BLaER1 treated with 17β-estradiol and CSF1 and Interleukin-3, amounts not matched to agents 10 nM and 100 nM (cell line): Measurements from ENCODE around the gene MTARC1.

Source experiments
- H3K27ac ChIP-seq, 11 experiments: shearing (Covaris generic); formaldehyde crosslinking; 2 replicates each; pipeline ENCODE4 v1.8.1; 2022
- H3K27me3 ChIP-seq, 11 experiments: shearing (Covaris generic); formaldehyde crosslinking; 2 replicates each; pipeline ENCODE4 v1.8.1; 2022
- H3K36me3 ChIP-seq, 11 experiments: shearing (Covaris generic); formaldehyde crosslinking; 2 replicates each; pipeline ENCODE4 v1.8.1; 2022
- H3K4me1 ChIP-seq, 10 experiments: shearing (Covaris generic); formaldehyde crosslinking; 2 replicates each; pipeline ENCODE4 v1.8.1; 2022
- H3K4me2 ChIP-seq, 11 experiments: shearing (Covaris generic); formaldehyde crosslinking; 2 replicates each; pipeline ENCODE4 v1.8.1; 2022
- H3K4me3 ChIP-seq, 10 experiments: shearing (Covaris generic); formaldehyde crosslinking; 2 replicates each; pipeline ENCODE4 v1.8.1; 2022
- H3K9ac ChIP-seq, 11 experiments: shearing (Covaris generic); formaldehyde crosslinking; 2 replicates each; pipeline ENCODE4 v1.8.1; 2022
- H3K9me3 ChIP-seq, 11 experiments: shearing (Covaris generic); formaldehyde crosslinking; replicated peaks in 1 of 11; 2 replicates each; pipeline ENCODE4 v1.8.1; 2022
- H4K20me1 ChIP-seq, 11 experiments: shearing (Covaris generic); formaldehyde crosslinking; 2 replicates each; pipeline ENCODE4 v1.8.1; 2022
- Cebpa-rat ChIP-seq, 11 experiments: shearing (Covaris generic); IDR thresholded peaks; 2 replicates each; pipeline ENCODE4 v1.8.1; 2022

MTARC1 gene

DNA sequence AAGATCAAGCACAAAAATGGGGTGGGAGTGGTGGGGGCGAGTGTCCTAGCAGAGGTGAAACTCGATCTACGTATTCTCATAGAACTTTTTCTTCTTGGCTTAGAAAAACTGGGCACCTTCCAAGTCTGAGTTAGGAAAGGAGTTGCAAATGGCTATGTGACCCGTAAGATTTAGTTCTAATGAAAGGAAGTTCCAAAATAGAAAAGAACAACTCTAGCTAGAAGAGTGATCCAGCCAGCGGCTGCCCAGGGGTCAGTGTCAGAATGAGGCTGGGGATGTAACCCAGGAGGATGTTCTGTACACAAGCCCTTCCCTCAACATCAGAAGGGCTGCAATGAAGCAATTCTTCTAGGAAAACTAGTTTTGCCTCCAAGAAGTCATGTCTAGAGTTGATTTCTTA is 5.2 kb downstream of the MTARC1 start:
- no peak for TF ChIP-seq Cebpa-rat (IDR thresholded peaks at IDR 0.05)
- Histone ChIP-seq H3K4me3 (no peak overlapping the region), H3K4me2 (no peak overlapping the region), H3K4me1 (peaks cover 0 to 15% (median 9%) of the 10 kb centered on the region in 10 experiments; a peak in 14 of 20 replicates), H3K9ac (no peak overlapping the region), H3K27ac (no peak overlapping the region), H3K27me3 (peaks cover 9 to 13% (median 12%) of the 10 kb centered on the region in 11 experiments), H3K9me3 (peaks cover 0 to 8% (median 3%) of the 10 kb centered on the region in 11 experiments; a peak in 6 of 22 replicates), H3K36me3 (no peaks in the 10 kb centered on the region), H4K20me1 (peaks cover 0 to 2% (median 0%) of the 10 kb centered on the region in 11 experiments; a peak in 1 of 22 replicates)

DNA sequence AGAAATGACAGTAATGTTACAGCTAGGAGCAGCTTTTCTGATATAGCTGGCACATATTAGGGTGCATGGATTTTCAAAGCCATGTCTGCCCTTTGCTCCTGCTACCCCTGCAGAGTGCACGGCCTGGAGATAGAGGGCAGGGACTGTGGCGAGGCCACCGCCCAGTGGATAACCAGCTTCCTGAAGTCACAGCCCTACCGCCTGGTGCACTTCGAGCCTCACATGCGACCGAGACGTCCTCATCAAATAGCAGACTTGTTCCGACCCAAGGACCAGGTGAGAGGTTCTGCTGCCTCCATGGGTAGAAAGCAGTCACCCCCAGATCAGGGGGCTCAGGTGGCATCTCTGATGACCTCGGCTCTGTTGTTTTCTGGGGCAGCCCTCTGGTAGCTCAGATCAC is 9.8 kb downstream of the MTARC1 start:
- Histone ChIP-seq H3K4me3 (no peak overlapping the region), H3K4me2 (no peak overlapping the region), H3K9ac (no peak overlapping the region), H4K20me1 (no peaks in the 10 kb centered on the region), H3K9me3 (no peaks in the 10 kb centered on the region), H3K27me3 (no peaks in the 10 kb centered on the region), H3K36me3 (no peaks in the 10 kb centered on the region), H3K27ac (no peak overlapping the region), H3K4me1 (peaks cover 0 to 2% (median under 1%) of the 10 kb centered on the region in 10 experiments; a peak in 8 of 20 replicates)
- TF ChIP-seq Cebpa-rat (IDR thresholded peaks at IDR 0.05), result no peak

DNA sequence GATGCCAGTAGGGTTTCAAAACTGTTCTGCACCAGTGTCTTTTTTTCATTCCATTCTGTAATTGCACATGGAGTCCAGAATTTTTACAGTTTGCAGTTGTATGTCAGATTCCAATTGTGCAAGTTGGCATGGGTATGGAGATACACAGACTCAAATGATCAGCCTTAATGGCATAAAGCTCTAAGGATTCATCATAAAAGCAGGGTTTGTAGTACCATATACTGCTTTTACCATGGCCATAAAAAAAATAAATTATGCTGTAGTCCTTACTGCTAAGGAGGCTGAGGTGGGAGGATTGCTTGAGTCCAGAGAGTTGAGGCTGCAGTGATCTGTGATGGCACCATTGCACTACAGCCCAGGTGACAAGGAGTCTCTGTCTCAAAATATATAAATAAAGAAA is 10.3 kb downstream of the MTARC1 start:
- Histone ChIP-seq H4K20me1 (no peaks in the 10 kb centered on the region), H3K27me3 (no peaks in the 10 kb centered on the region), H3K4me2 (no peak overlapping the region), H3K9ac (no peak overlapping the region), H3K4me1 (no peaks in the 10 kb centered on the region), H3K27ac (no peak overlapping the region), H3K36me3 (no peaks in the 10 kb centered on the region), H3K9me3 (no peaks in the 10 kb centered on the region), H3K4me3 (no peak overlapping the region)
- TF ChIP-seq Cebpa-rat (IDR thresholded peaks at IDR 0.05), result no peak

DNA sequence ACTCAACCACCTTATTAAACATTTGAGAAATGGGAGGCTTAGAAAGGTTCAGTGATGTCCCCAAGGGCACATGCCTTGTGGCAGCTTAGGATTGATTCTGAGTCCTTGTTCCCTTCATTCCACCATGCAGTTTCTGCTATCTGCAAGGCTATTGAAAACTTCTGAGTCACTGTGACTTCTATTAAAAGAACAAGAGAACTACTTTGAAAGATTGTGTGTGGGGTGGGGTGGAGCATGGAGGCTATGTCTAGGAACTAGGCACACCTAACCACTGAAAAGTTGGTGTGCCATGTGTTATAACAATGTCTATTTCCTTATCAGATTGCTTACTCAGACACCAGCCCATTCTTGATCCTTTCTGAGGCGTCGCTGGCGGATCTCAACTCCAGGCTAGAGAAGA is 10.8 kb downstream of the MTARC1 start:
- Histone ChIP-seq H4K20me1 (no peaks in the 10 kb centered on the region), H3K9me3 (peaks cover under 1 to 4% (median 3%) of the 10 kb centered on the region in 11 experiments; a peak in 16 of 22 replicates), H3K9ac (no peak overlapping the region), H3K4me1 (no peaks in the 10 kb centered on the region), H3K36me3 (no peaks in the 10 kb centered on the region), H3K4me3 (no peak overlapping the region), H3K4me2 (no peak overlapping the region), H3K27me3 (no peaks in the 10 kb centered on the region), H3K27ac (no peak overlapping the region)
- no peak for TF ChIP-seq Cebpa-rat (IDR thresholded peaks at IDR 0.05)

DNA sequence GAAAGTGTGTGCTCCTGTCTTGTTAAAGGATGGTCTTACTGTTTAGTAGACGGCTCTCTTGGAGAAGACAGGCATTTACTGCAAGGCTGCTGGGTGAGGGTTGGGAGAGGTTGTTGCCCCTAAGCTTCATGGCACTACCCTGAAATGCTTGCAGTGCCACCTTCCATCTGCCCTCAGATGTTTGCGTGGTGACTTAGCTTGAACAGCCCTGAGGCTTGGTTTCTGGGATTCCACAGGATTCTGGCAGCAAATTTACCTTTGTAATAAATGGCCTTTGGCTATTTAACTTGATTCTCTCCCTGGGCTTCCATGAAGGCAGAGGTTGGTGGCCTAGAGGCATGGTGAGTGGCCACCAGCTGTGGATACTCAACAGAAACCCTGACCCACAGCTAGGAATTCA is 11.6 kb downstream of the MTARC1 start:
- no peaks in the 10 kb centered on the region for H3K36me3 ChIP-seq
- H3K4me3 ChIP-seq, result no peak overlapping the region
- no peaks in the 10 kb centered on the region for H4K20me1 ChIP-seq
- H3K4me1 ChIP-seq, result no peaks in the 10 kb centered on the region
- no peaks in the 10 kb centered on the region for H3K27me3 ChIP-seq
- H3K27ac ChIP-seq, result no peak overlapping the region
- no peak overlapping the region for H3K4me2 ChIP-seq
- H3K9me3 ChIP-seq, result peaks cover 8 to 12% (median 11%) of the 10 kb centered on the region in 11 experiments; a peak in 21 of 22 replicates
- H3K9ac ChIP-seq, result no peak overlapping the region
- no peak for TF ChIP-seq Cebpa-rat (IDR thresholded peaks at IDR 0.05)

DNA sequence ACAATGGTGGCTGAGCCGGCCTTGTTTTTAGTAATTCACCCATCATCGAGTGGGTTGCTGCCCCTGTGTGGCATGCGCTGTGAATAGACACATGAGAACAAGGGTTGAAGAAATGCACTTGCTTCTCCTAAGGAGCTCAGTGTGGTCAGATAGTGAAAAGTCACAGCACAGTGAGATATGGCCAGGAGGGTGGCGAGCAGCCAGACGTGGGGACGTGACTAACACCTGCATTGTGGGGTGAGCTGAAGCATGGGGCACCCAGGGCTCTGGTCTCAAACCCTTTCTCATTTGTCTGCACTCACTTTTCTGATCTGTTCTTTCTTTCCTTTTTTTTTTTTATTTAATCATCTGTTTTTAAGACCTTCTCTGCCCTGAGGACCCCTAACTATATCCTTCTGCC is 13.5 kb downstream of the MTARC1 start:
- no peaks in the 10 kb centered on the region for H3K4me1 ChIP-seq
- no peaks in the 10 kb centered on the region for H3K36me3 ChIP-seq
- H3K27me3 ChIP-seq, result no peaks in the 10 kb centered on the region
- H3K4me3 ChIP-seq, result no peak overlapping the region
- peaks cover 10 to 17% (median 14%) of the 10 kb centered on the region in 11 experiments; a peak in 21 of 22 replicates for H3K9me3 ChIP-seq
- no peak overlapping the region for H3K27ac ChIP-seq
- H3K9ac ChIP-seq, result no peak overlapping the region
- TF ChIP-seq Cebpa-rat (IDR thresholded peaks at IDR 0.05), result no peak
- H4K20me1 ChIP-seq, result no peaks in the 10 kb centered on the region
- H3K4me2 ChIP-seq, result no peak overlapping the region

DNA sequence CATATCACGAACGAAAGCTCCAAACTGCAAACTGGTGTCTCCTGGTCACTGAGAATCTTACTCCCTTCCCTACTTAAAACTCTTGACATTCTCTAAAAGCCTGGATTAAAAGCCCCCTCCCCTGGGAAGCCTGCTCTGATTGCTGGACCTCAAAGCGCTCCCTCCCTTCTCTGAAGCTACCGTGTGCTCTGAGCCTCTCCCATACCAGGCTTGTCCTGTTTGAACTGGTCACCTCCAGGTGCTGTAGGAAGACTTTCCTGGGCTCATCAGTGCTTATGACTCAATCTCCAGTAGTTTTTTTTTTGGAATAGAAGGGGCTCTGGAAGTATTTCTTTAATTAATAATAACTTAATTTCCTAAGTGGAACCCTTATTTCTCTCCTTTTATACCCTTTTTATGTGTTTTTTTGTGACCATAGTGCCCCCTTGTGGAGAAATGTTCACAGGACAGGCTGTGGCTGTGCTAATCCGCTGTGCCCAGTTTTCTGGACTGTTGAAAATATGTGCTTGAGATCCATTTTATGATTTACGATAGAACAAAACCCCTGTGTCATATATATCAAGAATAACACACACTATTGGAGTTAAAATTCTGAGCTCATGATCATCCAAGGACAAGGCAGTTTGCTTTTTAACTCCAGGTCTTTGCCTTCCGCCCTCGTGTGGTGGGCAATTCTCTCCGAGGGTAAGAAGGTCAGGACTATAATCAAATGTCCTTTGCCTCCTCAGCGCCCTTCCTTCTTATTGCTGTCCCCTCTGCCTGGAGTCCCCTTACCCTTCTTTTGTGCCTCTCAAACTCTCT is 16.9 kb downstream of the MTARC1 start:
- Histone ChIP-seq H3K4me2 (no peak overlapping the region), H3K9me3 (peaks cover 10 to 17% (median 14%) of the 10 kb centered on the region in 11 experiments; a peak in 21 of 22 replicates), H4K20me1 (no peaks in the 10 kb centered on the region), H3K27me3 (no peaks in the 10 kb centered on the region), H3K4me3 (no peak overlapping the region), H3K27ac (no peak overlapping the region), H3K4me1 (no peaks in the 10 kb centered on the region), H3K36me3 (no peaks in the 10 kb centered on the region), H3K9ac (no peak overlapping the region)
- no peak for TF ChIP-seq Cebpa-rat (IDR thresholded peaks at IDR 0.05)

DNA sequence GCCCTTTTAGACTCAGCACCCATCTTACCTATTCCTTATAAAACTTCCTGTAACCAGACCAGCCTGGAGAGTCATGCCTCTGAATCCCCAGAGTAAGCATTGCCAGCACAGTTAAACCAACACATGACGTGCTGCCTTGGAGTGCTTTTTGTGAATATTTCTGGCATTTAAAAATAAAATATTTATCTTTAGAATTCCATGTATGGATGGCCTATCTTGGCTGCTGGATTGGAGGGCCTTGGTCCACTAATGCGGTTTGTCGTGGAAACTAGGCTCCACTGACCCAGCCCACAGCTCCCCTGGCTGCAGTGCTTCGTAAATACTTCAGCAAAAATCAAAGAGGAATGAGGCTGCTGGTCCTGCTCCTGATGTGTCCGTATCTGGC is 17.5 kb downstream of the MTARC1 start:
- no peak overlapping the region for H3K9ac ChIP-seq
- no peak overlapping the region for H3K4me3 ChIP-seq
- no peak for TF ChIP-seq Cebpa-rat (IDR thresholded peaks at IDR 0.05)
- H3K27ac ChIP-seq, result no peak overlapping the region
- H3K4me1 ChIP-seq, result no peaks in the 10 kb centered on the region
- no peaks in the 10 kb centered on the region for H4K20me1 ChIP-seq
- H3K36me3 ChIP-seq, result no peaks in the 10 kb centered on the region
- H3K9me3 ChIP-seq, result peaks cover 10 to 17% (median 14%) of the 10 kb centered on the region in 11 experiments; a peak in 21 of 22 replicates
- no peak overlapping the region for H3K4me2 ChIP-seq
- H3K27me3 ChIP-seq, result no peaks in the 10 kb centered on the region

DNA sequence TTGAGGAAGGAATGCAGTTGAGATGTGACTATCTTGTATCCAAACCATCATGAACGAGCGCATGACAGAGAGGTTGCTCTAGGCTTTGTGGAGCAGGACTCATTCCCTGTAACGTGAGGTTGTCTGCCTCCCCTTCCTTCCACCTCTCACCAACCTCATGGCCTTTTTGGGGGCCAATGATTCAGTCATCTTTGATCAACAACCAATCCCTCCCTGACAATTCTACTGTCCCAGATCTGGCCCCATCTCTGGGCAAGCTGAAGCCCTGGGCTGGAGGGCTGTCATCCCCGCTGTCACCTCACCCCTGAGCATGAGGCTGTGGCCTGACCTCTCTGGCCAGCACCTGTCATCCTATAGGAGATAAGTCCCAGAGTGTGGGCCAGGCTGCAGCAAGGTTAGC is 19.7 kb downstream of the MTARC1 start:
- Histone ChIP-seq H3K36me3 (no peaks in the 10 kb centered on the region), H3K27me3 (no peaks in the 10 kb centered on the region), H3K27ac (no peak overlapping the region), H3K9ac (no peak overlapping the region), H3K4me1 (peaks cover 0 to 6% (median 5%) of the 10 kb centered on the region in 10 experiments; a peak in 10 of 20 replicates), H3K4me3 (no peak overlapping the region), H3K4me2 (no peak overlapping the region), H4K20me1 (no peaks in the 10 kb centered on the region), H3K9me3 (peaks cover 10 to 17% (median 14%) of the 10 kb centered on the region in 11 experiments; a peak in 21 of 22 replicates)
- no peak for TF ChIP-seq Cebpa-rat (IDR thresholded peaks at IDR 0.05)

DNA sequence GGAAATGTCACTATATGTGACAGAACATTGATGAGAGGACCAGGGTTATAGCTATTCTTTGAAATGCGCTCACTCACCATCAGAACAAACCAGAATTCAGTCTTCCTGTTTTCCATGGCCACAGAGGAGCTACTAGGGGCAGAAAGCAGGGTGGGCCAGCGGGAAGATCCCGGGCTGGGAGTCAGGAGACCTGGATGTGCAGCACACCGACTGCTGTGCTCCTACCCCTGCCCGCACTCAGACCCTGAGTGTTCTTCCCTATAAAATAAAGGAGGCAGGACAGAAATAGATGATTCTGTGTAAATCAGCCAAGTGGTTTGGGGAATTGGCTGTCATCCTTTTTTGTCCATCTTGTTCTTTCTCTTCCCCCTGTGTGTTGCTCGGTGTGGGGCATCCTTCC is 21.0 kb downstream of the MTARC1 start:
- peaks cover 8 to 11% (median 9%) of the 10 kb centered on the region in 11 experiments; a peak in 21 of 22 replicates for H3K9me3 ChIP-seq
- H4K20me1 ChIP-seq, result no peaks in the 10 kb centered on the region
- TF ChIP-seq Cebpa-rat (IDR thresholded peaks at IDR 0.05), result no peak
- no peak overlapping the region for H3K4me2 ChIP-seq
- H3K4me3 ChIP-seq, result no peak overlapping the region
- no peak overlapping the region for H3K9ac ChIP-seq
- no peaks in the 10 kb centered on the region for H3K27me3 ChIP-seq
- no peaks in the 10 kb centered on the region for H3K36me3 ChIP-seq
- H3K27ac ChIP-seq, result no peak overlapping the region
- peaks cover 0 to 6% (median 5%) of the 10 kb centered on the region in 10 experiments; a peak in 10 of 20 replicates for H3K4me1 ChIP-seq
